BJ (cell line): ENCODE results near the gene DGCR6L. TPM values are rescaled to one million over a fixed set of nuclear protein-coding genes. Genes with fewer than 3 reads are reported as not detected.
"Not testable (repeated sequence)": the region's sequence is repeated elsewhere in the genome, so short reads cannot be mapped to it uniquely, and the experiment has no call there.

Experiments
- CTCF ChIA-PET: fragments of 350-600 bp; formaldehyde crosslinking; extraction: SDS; loops from one replicate; lab custom pipeline; 2021; ENCODE audit warnings: antibody characterized with exemption, inconsistent platforms; lab: Yijun Ruan, JAX
- POLR2A ChIA-PET: fragments of 300-600 bp; sonication (Branson Sonifier 250); formaldehyde crosslinking; extraction: SDS; loops from one replicate; lab custom pipeline; 2021; ENCODE audit warnings: antibody characterized with exemption; lab: Charles Lee
- DNase-seq: peaks from one replicate; pipeline ENCODE4 v3.0.0-alpha.2; 2011; ENCODE audit warnings: low read depth
- H3K27me3 ChIP-seq: 2 replicates; pipeline ENCODE4 v1.6.0; 2011; ENCODE audit warnings: low read length; ENCODE audit not compliant: control insufficient read depth, insufficient read depth
- H3K36me3 ChIP-seq: 2 replicates; pipeline ENCODE4 v1.5.1; 2011; ENCODE audit warnings: low read length; ENCODE audit not compliant: control insufficient read depth, insufficient read depth
- H3K4me3 ChIP-seq: 2 replicates; pipeline ENCODE4 v1.5.1; 2011; ENCODE audit warnings: low read depth, mild to moderate bottlenecking, control low read depth, low read length
- CTCF ChIP-seq: IDR thresholded peaks from 2 replicates; pipeline ENCODE4 v1.5.1; 2011; ENCODE audit warnings: low read depth, mild to moderate bottlenecking, control low read depth, inconsistent platforms, low read length, moderate library complexity; ENCODE audit not compliant: insufficient read depth
- polyA plus RNA-seq: library from polyadenylated mRNA; depleted of rRNA; stranded (reverse); fragments of >200 nt; gene quantifications from 2 replicates; pipeline ENCODE4 v1.2.3, GENCODE V29; 2011

DGCR6L gene
- polyA plus RNA-seq, 1 experiment: 65.8 TPM

GRCh38 chr22:20356906-20357305 is 37.0 kb upstream of the DGCR6L start:
- H3K36me3 ChIP-seq, H3K27me3 ChIP-seq, CTCF ChIA-PET, DNase-seq, H3K4me3 ChIP-seq, POLR2A ChIA-PET: not testable (repeated sequence)

GRCh38 chr22:20355939-20356636 is 36.2 kb upstream of the DGCR6L start:
- CTCF ChIA-PET, H3K36me3 ChIP-seq, H3K4me3 ChIP-seq, POLR2A ChIA-PET, H3K27me3 ChIP-seq, DNase-seq: not testable (repeated sequence)

- TF ChIP-seq CTCF: no peak
Measured at GRCh38 chr22:20354238-20354975, 34.5 kb upstream of the DGCR6L start.

GRCh38 chr22:20352536-20352935 is 32.7 kb upstream of the DGCR6L start:
- H3K4me3 ChIP-seq, DNase-seq, CTCF ChIA-PET, H3K36me3 ChIP-seq, POLR2A ChIA-PET, H3K27me3 ChIP-seq: not testable (repeated sequence)

More at GRCh38 chr22:20354238-20354975, 34.5 kb upstream of the DGCR6L start:
- ChIA-PET CTCF (no interaction called here), POLR2A (no interaction called here)
- H3K4me3 ChIP-seq: no peak overlapping the region
- H3K27me3 ChIP-seq: no peaks in the 10 kb centered on the region
- no peak for DNase-seq
- H3K36me3 ChIP-seq: no peaks in the 10 kb centered on the region

GRCh38 chr22:20346553-20346952 is 26.7 kb upstream of the DGCR6L start:
- DNase-seq, POLR2A ChIA-PET, CTCF ChIA-PET: not testable (repeated sequence)

GRCh38 chr22:20338291-20338690 is 18.4 kb upstream of the DGCR6L start:
- H3K4me3 ChIP-seq, POLR2A ChIA-PET, H3K36me3 ChIP-seq, H3K27me3 ChIP-seq, CTCF ChIA-PET, DNase-seq: not testable (repeated sequence)

More at GRCh38 chr22:20346553-20346952, 26.7 kb upstream of the DGCR6L start:
- not testable (repeated sequence) for H3K36me3 ChIP-seq, H3K4me3 ChIP-seq, H3K27me3 ChIP-seq

GRCh38 chr22:20337807-20338206 is 17.9 kb upstream of the DGCR6L start:
- H3K4me3 ChIP-seq, H3K27me3 ChIP-seq, DNase-seq, H3K36me3 ChIP-seq, CTCF ChIA-PET, POLR2A ChIA-PET: not testable (repeated sequence)

- H3K4me3 ChIP-seq, POLR2A ChIA-PET, DNase-seq, H3K36me3 ChIP-seq, H3K27me3 ChIP-seq, CTCF ChIA-PET: not testable (repeated sequence)
Measured at GRCh38 chr22:20336561-20336960, 16.7 kb upstream of the DGCR6L start.

- DNase-seq, POLR2A ChIA-PET, H3K36me3 ChIP-seq, H3K4me3 ChIP-seq, H3K27me3 ChIP-seq, CTCF ChIA-PET: not testable (repeated sequence)
Measured at GRCh38 chr22:20328569-20328930, 8.7 kb upstream of the DGCR6L start.

GRCh38 chr22:20325996-20326395 is 6.1 kb upstream of the DGCR6L start:
- H3K4me3 ChIP-seq, POLR2A ChIA-PET, H3K27me3 ChIP-seq, CTCF ChIA-PET, DNase-seq, H3K36me3 ChIP-seq: not testable (repeated sequence)
